ENCODE results near the gene KLHL1. TPM values are rescaled to one million over a fixed set of nuclear protein-coding genes. Genes with fewer than 3 reads are reported as not detected.

The KLHL1 gene
- total RNA-seq, 4 donors from 2014 or later = not detected

DNA sequence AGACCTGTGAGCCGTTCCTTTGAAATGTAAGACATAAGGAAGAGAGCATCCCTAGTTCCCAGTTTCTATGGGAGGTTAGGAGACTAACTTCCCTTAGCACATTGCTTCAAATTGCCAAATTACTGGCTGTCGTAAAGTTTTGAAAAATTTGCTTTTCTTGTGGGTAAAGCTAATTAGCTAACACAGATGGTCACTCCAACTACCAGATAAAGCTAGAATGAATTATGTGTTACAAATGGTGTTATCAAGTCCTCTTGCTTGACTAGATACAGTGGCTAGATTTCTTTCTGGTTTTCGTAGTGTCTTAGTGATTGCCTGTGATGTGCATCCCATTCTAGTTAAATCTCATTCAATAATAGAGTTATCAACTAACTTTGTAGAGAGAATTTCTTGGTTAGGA lies 417.3 kb downstream of the KLHL1 start:
- H3K27me3 ChIP-seq = no peaks in the 10 kb centered on the region
- H3K4me1 ChIP-seq = no peaks in the 10 kb centered on the region
- intact Hi-C loops (cut with DNase I; ENCODE audit: low total_unique reads) = no loop called here
- no peak for TF ChIP-seq POLR2A (IDR thresholded peaks at IDR 0.05)
- TF ChIP-seq, protein P1, sequence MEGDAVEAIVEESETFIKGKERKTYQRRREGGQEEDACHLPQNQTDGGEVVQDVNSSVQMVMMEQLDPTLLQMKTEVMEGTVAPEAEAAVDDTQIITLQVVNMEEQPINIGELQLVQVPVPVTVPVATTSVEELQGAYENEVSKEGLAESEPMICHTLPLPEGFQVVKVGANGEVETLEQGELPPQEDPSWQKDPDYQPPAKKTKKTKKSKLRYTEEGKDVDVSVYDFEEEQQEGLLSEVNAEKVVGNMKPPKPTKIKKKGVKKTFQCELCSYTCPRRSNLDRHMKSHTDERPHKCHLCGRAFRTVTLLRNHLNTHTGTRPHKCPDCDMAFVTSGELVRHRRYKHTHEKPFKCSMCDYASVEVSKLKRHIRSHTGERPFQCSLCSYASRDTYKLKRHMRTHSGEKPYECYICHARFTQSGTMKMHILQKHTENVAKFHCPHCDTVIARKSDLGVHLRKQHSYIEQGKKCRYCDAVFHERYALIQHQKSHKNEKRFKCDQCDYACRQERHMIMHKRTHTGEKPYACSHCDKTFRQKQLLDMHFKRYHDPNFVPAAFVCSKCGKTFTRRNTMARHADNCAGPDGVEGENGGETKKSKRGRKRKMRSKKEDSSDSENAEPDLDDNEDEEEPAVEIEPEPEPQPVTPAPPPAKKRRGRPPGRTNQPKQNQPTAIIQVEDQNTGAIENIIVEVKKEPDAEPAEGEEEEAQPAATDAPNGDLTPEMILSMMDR (IDR thresholded peaks at IDR 0.05) = no peak
- DNase-seq = no peak
- no peak overlapping the region for H3K27ac ChIP-seq
- no peaks in the 10 kb centered on the region for H3K36me3 ChIP-seq
- no peaks in the 10 kb centered on the region for H3K9me3 ChIP-seq
- no peak overlapping the region for H3K4me3 ChIP-seq

- Histone ChIP-seq H3K27me3 (no peaks in the 10 kb centered on the region), H3K4me1 (no peaks in the 10 kb centered on the region), H3K36me3 (no peaks in the 10 kb centered on the region), H3K9me3 (no peaks in the 10 kb centered on the region), H3K4me3 (no peak overlapping the region), H3K27ac (no peak overlapping the region)
- intact Hi-C loops (cut with DNase I; ENCODE audit: low total_unique reads) = no loop called here
- TF ChIP-seq, protein P1 (IDR thresholded peaks at IDR 0.05) = no peak
- TF ChIP-seq POLR2A (IDR thresholded peaks at IDR 0.05) = no peak
- no peak for DNase-seq
Observed at GRCh38 chr13:69683921-69684686, 424.1 kb downstream of the KLHL1 start.

DNA sequence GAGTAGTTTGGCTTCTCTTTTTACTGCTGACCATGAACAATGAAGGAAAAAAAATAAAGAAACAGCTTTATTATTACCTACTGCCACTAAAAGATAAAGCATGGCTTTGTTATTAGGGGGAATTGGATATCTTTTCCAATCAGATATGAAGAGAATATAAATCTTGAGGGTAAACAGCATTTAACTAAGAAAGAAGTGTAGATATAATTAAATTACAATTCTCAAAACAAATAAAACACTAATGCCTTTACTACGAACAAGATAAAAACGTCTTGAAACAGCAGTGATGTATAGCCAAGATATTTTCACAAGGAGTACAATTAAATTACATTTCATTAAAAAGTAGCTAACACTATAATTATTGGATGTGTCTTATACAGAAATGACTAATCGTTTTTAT lies 426.5 kb downstream of the KLHL1 start:
- no peak overlapping the region for H3K4me3 ChIP-seq
- no peaks in the 10 kb centered on the region for H3K9me3 ChIP-seq
- H3K27ac ChIP-seq = no peak overlapping the region
- no peaks in the 10 kb centered on the region for H3K27me3 ChIP-seq
- TF ChIP-seq POLR2A (IDR thresholded peaks at IDR 0.05) = no peak
- TF ChIP-seq, protein P1 (IDR thresholded peaks at IDR 0.05) = no peak
- no peaks in the 10 kb centered on the region for H3K4me1 ChIP-seq
- intact Hi-C loops (cut with DNase I; ENCODE audit: low total_unique reads) = no loop called here
- DNase-seq = no peak
- H3K36me3 ChIP-seq = no peaks in the 10 kb centered on the region

DNA sequence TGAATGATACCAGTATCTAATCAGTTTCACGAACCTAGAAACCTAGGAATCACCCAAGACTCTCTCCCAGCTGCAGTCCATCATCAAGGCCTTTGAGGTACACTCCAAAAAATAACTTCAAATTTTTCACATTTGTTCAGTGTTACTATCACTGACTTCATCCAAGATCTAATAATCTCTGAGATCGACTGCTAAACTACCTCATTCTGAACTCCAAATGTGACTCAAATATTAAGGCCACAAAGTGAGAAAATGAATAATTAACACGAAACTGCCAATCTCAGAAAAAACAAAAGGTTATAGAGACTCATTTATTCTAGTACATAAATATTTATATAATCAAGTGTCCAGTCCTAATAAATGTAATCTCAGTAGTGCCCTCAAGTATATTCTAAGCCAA lies 430.9 kb downstream of the KLHL1 start:
- no peaks in the 10 kb centered on the region for H3K36me3 ChIP-seq
- no peak overlapping the region for H3K4me3 ChIP-seq
- intact Hi-C loops (cut with DNase I; ENCODE audit: low total_unique reads) = no loop called here
- H3K27ac ChIP-seq = no peak overlapping the region
- no peaks in the 10 kb centered on the region for H3K9me3 ChIP-seq
- H3K4me1 ChIP-seq = no peaks in the 10 kb centered on the region
- no peaks in the 10 kb centered on the region for H3K27me3 ChIP-seq
- no peak for TF ChIP-seq POLR2A (IDR thresholded peaks at IDR 0.05)
- TF ChIP-seq, protein P1 (IDR thresholded peaks at IDR 0.05) = no peak
- no peak for DNase-seq

GRCh38 chr13:69676286-69676685 lies 432.0 kb downstream of the KLHL1 start:
- Histone ChIP-seq H3K27me3 (no peaks in the 10 kb centered on the region), H3K4me1 (no peaks in the 10 kb centered on the region), H3K36me3 (no peaks in the 10 kb centered on the region), H3K4me3 (no peak overlapping the region), H3K27ac (no peak overlapping the region), H3K9me3 (no peaks in the 10 kb centered on the region)
- intact Hi-C loops (cut with DNase I; ENCODE audit: low total_unique reads) = no loop called here
- no peak for DNase-seq
- no peak for TF ChIP-seq POLR2A (IDR thresholded peaks at IDR 0.05)
- TF ChIP-seq, protein P1 (IDR thresholded peaks at IDR 0.05) = no peak

All from uterus (tissue), 4 donors.